ENCODE measurements around the gene LRG1.

GRCh38 chr19:4503132-4503824 is 36.6 kb downstream of the LRG1 start:
- TF ChIP-seq CTCF (optimal IDR thresholded peaks at IDR 0.05 in 1 of 3, IDR thresholded peaks at IDR 0.05 in 1 of 3, conservative IDR thresholded peaks at IDR 0.05 in 1 of 3; ENCODE audit: extremely low read depth in 1 of 3, insufficient read depth in 2 of 3, low read length in 3 of 3) (no peak), EZH2 (IDR thresholded peaks at IDR 0.05; ENCODE audit: low read length) (no peak)
